ENCODE results near the gene NINL. TPM values are rescaled to one million over a fixed set of nuclear protein-coding genes. Genes with fewer than 3 reads are reported as not detected.
"Not testable (repeated sequence)": the region's sequence is repeated elsewhere in the genome, so short reads cannot be mapped to it uniquely, and the experiment has no call there.

Gene NINL
- total RNA-seq (35.8 and 61.3 TPM in 2 replicates), polyA plus RNA-seq (26.4 and 36.1 TPM in 2 replicates)

DNA sequence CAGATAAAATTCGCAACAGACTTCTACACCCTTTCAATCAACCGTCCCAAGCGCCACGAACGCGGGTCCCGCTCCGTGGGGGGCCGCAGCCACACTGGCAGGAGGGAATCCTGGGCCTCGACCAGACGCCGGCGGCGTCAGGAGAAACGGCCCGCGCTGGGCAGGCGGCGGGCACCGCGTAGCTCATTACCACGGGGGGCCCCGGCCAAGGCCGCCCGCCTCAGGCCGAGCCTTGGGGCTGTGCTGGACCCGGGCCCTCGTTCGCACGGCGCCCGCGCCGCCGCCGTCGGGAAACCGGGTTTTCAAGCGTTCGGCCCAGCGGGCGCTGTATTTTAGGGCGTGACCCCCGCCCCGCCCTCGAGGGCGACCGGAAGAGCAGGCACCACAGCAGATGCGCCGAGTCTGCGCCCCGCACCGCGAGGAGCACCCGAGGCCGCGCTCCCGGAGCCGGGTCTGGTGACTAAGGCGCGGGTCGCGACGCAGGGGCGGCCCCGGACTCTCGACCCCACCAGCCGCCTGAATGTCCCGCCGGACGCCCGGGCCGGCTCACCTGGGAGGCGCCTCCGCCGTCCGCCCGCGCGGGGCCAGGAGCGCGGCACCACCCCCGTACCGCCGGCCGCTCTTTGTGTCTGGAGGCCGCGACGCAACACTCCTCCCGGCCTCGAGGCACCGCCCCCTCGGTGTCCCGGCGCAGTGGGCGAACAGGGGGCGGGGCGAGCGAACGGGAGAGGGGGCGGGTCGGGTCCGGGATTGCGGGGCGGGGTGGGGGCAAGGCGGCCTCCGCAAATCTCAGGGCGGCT is at the start of gene NINL:
Gene NINL, minus strand, starts transcription at position 627 of the 800 bp plus-strand sequence. CDS start 58,944 bp downstream, outside the sequence.
- DNase-seq (ENCODE audit: low read depth in 1 of 2, low spot score in 1 of 2), result peak; percentile 77 to 91
- Histone ChIP-seq H3K27me3 (no peaks in the 10 kb centered on the region), H3K4me1 (ENCODE audit: low read depth) (peaks cover 19% of the 10 kb centered on the region), H3K4me3 (peak within 1 kb of the TSS; percentile 82), H3K27ac (peak within 1 kb of the TSS; percentile 85), H3K9me3 (ENCODE audit: low read depth) (no peaks in the 10 kb centered on the region), H3K36me3 (no peaks in the 10 kb centered on the region)
- TF ChIP-seq, protein P1, sequence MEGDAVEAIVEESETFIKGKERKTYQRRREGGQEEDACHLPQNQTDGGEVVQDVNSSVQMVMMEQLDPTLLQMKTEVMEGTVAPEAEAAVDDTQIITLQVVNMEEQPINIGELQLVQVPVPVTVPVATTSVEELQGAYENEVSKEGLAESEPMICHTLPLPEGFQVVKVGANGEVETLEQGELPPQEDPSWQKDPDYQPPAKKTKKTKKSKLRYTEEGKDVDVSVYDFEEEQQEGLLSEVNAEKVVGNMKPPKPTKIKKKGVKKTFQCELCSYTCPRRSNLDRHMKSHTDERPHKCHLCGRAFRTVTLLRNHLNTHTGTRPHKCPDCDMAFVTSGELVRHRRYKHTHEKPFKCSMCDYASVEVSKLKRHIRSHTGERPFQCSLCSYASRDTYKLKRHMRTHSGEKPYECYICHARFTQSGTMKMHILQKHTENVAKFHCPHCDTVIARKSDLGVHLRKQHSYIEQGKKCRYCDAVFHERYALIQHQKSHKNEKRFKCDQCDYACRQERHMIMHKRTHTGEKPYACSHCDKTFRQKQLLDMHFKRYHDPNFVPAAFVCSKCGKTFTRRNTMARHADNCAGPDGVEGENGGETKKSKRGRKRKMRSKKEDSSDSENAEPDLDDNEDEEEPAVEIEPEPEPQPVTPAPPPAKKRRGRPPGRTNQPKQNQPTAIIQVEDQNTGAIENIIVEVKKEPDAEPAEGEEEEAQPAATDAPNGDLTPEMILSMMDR (IDR thresholded peaks at IDR 0.05; ENCODE audit: low read depth, low read length), result no peak

GRCh38 chr20:25632940-25633790 is 47.8 kb upstream of the NINL start:
- DNase-seq (ENCODE audit: low read depth in 1 of 2, low spot score in 1 of 2), result no peak
- Histone ChIP-seq H3K9me3 (ENCODE audit: low read depth) (no peaks in the 10 kb centered on the region), H3K27ac (no peak overlapping the region), H3K36me3 (no peaks in the 10 kb centered on the region), H3K4me1 (ENCODE audit: low read depth) (no peaks in the 10 kb centered on the region), H3K27me3 (no peaks in the 10 kb centered on the region), H3K4me3 (no peak overlapping the region)
- TF ChIP-seq, protein P1 (IDR thresholded peaks at IDR 0.05; ENCODE audit: low read depth, low read length), result no peak

DNA sequence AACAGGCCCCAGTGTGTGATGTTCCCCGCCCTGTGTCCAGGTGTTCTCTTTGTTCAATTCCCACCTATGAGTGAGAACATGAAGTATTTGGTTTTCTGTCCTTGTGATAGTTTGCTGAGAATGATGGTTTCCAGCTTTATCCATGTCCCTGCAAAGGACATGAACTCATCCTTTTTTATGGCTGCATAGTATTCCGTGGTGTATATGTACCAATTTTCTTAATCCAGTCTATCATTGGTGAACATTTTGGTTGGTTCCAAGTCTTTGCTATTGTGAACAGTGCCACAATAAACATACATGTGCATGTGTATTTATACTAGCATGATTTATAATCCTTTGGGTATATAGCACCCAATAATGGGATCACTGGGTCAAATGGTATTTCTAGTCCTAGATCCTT is 45.3 kb upstream of the NINL start:
- H3K9me3 ChIP-seq (ENCODE audit: low read depth); DNase-seq (ENCODE audit: low read depth in 1 of 2, low spot score in 1 of 2); H3K27ac ChIP-seq; H3K4me3 ChIP-seq; H3K4me1 ChIP-seq (ENCODE audit: low read depth); H3K36me3 ChIP-seq; H3K27me3 ChIP-seq: not testable (repeated sequence)

- DNase-seq (ENCODE audit: low read depth in 1 of 2, low spot score in 1 of 2), result no peak
- no peak overlapping the region for H3K27ac ChIP-seq
- H3K36me3 ChIP-seq, result no peaks in the 10 kb centered on the region
- no peak overlapping the region for H3K4me3 ChIP-seq
- H3K27me3 ChIP-seq, result no peaks in the 10 kb centered on the region
- no peaks in the 10 kb centered on the region for H3K9me3 ChIP-seq (ENCODE audit: low read depth)
- TF ChIP-seq, protein P1 (IDR thresholded peaks at IDR 0.05; ENCODE audit: low read depth, low read length), result no peak
- no peaks in the 10 kb centered on the region for H3K4me1 ChIP-seq (ENCODE audit: low read depth)
These were observed 44.6 kb upstream of the NINL start for GRCh38 chr20:25629816-25630499.

DNA sequence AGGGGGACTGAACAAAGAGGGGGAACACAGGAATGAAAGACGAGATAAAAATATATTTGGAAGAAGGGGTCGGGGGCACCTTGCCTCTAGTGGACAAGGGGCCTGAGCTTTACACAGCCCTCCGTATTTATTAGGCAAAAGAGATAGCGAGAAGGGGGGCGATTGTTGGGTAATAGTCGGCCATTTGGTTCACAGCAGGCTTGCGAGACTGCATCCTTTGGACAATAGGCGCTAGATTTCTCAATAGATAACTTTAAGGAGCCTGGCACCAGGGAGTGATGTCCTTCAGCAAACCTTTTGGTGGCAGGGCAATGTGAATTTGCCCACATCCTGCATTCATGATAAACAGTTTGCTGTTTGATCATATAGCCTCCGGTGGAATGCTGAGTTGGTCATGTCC is 41.4 kb upstream of the NINL start:
- H3K27ac ChIP-seq, result no peak overlapping the region
- no peak overlapping the region for H3K4me3 ChIP-seq
- peaks cover 5% of the 10 kb centered on the region for H3K4me1 ChIP-seq (ENCODE audit: low read depth)

More for the DNA sequence above, 41.4 kb upstream of the NINL start:
- H3K9me3 ChIP-seq (ENCODE audit: low read depth), result no peaks in the 10 kb centered on the region
- H3K36me3 ChIP-seq, result no peaks in the 10 kb centered on the region
- TF ChIP-seq, protein P1 (IDR thresholded peaks at IDR 0.05; ENCODE audit: low read depth, low read length), result no peak
- H3K27me3 ChIP-seq, result no peaks in the 10 kb centered on the region
- no peak for DNase-seq (ENCODE audit: low read depth in 1 of 2, low spot score in 1 of 2)
